HG03378 (cell line): ENCODE results near the gene TFG.
A peak's percentile ranks its signal among the peaks of the same experiment; 100 is the strongest.

ENCODE experiments used
- ATAC-seq: cut with Tn5 transposase; IDR thresholded peaks from one replicate; pipeline ENCODE4 v1.9.1; 2021; ENCODE audit warnings: mild to moderate bottlenecking, moderate library complexity; ENCODE audit not compliant: unreplicated experiment

TFG gene

DNA sequence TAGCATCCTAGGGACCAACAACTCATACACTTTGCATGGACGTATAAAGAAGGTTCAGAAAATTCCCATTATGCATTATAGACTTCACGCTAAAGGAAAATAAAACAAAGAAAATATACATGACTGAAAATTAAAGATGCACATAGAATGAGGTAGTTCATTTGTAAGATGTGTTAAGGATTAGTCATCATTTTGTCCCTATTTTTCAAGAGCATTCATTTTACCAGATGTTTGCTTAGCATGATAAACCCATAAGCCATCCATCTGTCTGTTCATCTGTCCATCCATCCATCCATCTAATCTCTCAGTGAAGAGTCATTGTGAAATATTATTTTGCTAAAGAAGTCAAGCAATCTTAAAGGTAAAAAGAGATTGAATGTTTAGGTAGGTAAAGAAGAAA lies 80.3 kb downstream of the TFG start:
- ATAC-seq = no peak

GRCh38 chr3:100796556-100796955 lies 87.3 kb downstream of the TFG start:
- peak; percentile 56 for ATAC-seq

DNA sequence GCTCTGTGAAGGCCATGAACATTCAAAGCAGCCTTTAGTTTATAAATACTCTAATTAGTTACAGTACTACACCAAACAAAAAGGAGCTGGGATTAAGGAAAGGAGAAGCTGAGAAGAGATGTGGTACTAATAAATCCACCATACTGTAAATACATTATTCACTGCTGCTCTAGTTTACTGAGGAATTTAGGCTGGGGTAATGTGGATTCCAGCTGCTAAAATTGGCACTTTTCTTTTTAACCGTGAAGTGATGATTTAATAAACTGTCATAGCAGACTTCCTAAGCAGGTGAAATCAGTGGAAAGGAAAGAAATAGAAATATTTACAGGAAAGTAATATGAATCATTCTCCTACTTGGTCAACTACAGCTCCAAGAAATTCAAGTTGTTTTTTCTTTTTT lies 88.7 kb downstream of the TFG start:
- ATAC-seq = no peak
